Subcutaneous abdominal adipose tissue (tissue), 5 donors: ENCODE results near the gene ASB6.
"Not testable (repeated sequence)": the region's sequence is repeated elsewhere in the genome, so short reads cannot be mapped to it uniquely, and the experiment has no call there.

Experiments used
- H3K27ac ChIP-seq: one replicate; pipeline ENCODE4 v1.7.0; 2013; ENCODE audit warnings: low read depth, mild to moderate bottlenecking, inconsistent platforms, low read length, moderate library complexity
- H3K27me3 ChIP-seq, 5 donors: one replicate each; pipeline ENCODE4 v1.7.0; 2013; ENCODE audit warnings: low read length in 5 of 5, inconsistent platforms in 1 of 5; ENCODE audit not compliant: control insufficient read depth in 5 of 5, insufficient read depth in 4 of 5
- H3K36me3 ChIP-seq, 5 donors: one replicate each; pipeline ENCODE4 v1.7.0; 2013; ENCODE audit warnings: low read length in 5 of 5; ENCODE audit not compliant: control insufficient read depth in 5 of 5, insufficient read depth in 5 of 5
- H3K4me1 ChIP-seq, 5 donors: one replicate each; pipeline ENCODE4 v1.7.0; 2013; ENCODE audit warnings: low read length in 5 of 5, mild to moderate bottlenecking in 3 of 5, moderate library complexity in 1 of 5; ENCODE audit not compliant: control insufficient read depth in 5 of 5, insufficient read depth in 5 of 5
- H3K4me3 ChIP-seq, 5 donors: one replicate each; pipeline ENCODE4 v1.7.0; 2013; ENCODE audit warnings: low read length in 5 of 5, low read depth in 1 of 5
- H3K9ac ChIP-seq, 5 donors: one replicate each; pipeline ENCODE4 v1.7.0; 2013; ENCODE audit warnings: low read length in 5 of 5, mild to moderate bottlenecking in 4 of 5, moderate library complexity in 3 of 5
- H3K9me3 ChIP-seq, 5 donors: one replicate each; pipeline ENCODE4 v1.7.0; 2013; ENCODE audit warnings: low read length in 5 of 5; ENCODE audit not compliant: control insufficient read depth in 5 of 5
- donor health status: healthy.
- donor health status: healthy.
- donor health status: healthy.
- donor health status: healthy.
- donor health status: healthy.

Gene ASB6

GRCh38 chr9:129594632-129595031 is 47.3 kb downstream of the ASB6 start:
- Histone ChIP-seq H3K27ac (no peak overlapping the region), H3K4me1 (peaks cover 0 to 27% (median 17%) of the 10 kb centered on the region in 5 donors), H3K36me3 (no peaks in the 10 kb centered on the region), H3K9ac (no peak overlapping the region), H3K9me3 (no peaks in the 10 kb centered on the region), H3K4me3 (no peak overlapping the region), H3K27me3 (peaks cover 11 to 21% (median 18%) of the 10 kb centered on the region in 5 donors)

GRCh38 chr9:129592790-129593189 is 49.2 kb downstream of the ASB6 start:
- H3K27ac ChIP-seq, H3K9ac ChIP-seq, H3K4me3 ChIP-seq, H3K9me3 ChIP-seq, H3K36me3 ChIP-seq: not testable (repeated sequence)
- Histone ChIP-seq H3K27me3 (peaks cover 4 to 14% (median 12%) of the 10 kb centered on the region in 5 donors), H3K4me1 (peaks cover 0 to 23% (median 13%) of the 10 kb centered on the region in 5 donors)

- Histone ChIP-seq H3K4me1 (peaks cover 0 to 16% (median 5%) of the 10 kb centered on the region in 5 donors), H3K27ac (no peak overlapping the region), H3K9me3 (no peaks in the 10 kb centered on the region), H3K9ac (no peak overlapping the region), H3K36me3 (no peaks in the 10 kb centered on the region), H3K4me3 (no peak overlapping the region), H3K27me3 (peaks cover 0 to 9% (median 7%) of the 10 kb centered on the region in 5 donors)
These were observed 50.0 kb downstream of the ASB6 start for GRCh38 chr9:129591916-129592315.

- Histone ChIP-seq H3K4me3 (no peak overlapping the region), H3K4me1 (peaks cover 0 to 5% (median 0%) of the 10 kb centered on the region in 5 donors), H3K9ac (no peak overlapping the region), H3K27me3 (peaks cover 0 to 7% (median 0%) of the 10 kb centered on the region in 5 donors), H3K36me3 (no peaks in the 10 kb centered on the region), H3K9me3 (no peaks in the 10 kb centered on the region), H3K27ac (no peak overlapping the region)
These were observed 51.5 kb downstream of the ASB6 start for GRCh38 chr9:129590466-129590865.

GRCh38 chr9:129587487-129588262 is 54.3 kb downstream of the ASB6 start:
- Histone ChIP-seq H3K36me3 (no peaks in the 10 kb centered on the region), H3K27me3 (no peaks in the 10 kb centered on the region), H3K9ac (no peak overlapping the region), H3K4me1 (peaks cover 3 to 5% (median 3%) of the 10 kb centered on the region in 5 donors), H3K27ac (no peak overlapping the region), H3K4me3 (no peak overlapping the region), H3K9me3 (no peaks in the 10 kb centered on the region)

GRCh38 chr9:129586685-129587084 is 55.3 kb downstream of the ASB6 start:
- H3K9me3 ChIP-seq, result no peaks in the 10 kb centered on the region
- H3K27me3 ChIP-seq, result no peaks in the 10 kb centered on the region
- no peak overlapping the region for H3K9ac ChIP-seq
- no peak overlapping the region for H3K27ac ChIP-seq
- H3K4me1 ChIP-seq, result peaks cover 3 to 5% (median 3%) of the 10 kb centered on the region in 5 donors
- no peaks in the 10 kb centered on the region for H3K36me3 ChIP-seq
- no peak overlapping the region for H3K4me3 ChIP-seq

GRCh38 chr9:129586245-129586644 is 55.7 kb downstream of the ASB6 start:
- H3K9me3 ChIP-seq, result no peaks in the 10 kb centered on the region
- H3K9ac ChIP-seq, result no peak overlapping the region
- H3K27me3 ChIP-seq, result no peaks in the 10 kb centered on the region
- H3K4me1 ChIP-seq, result peaks cover 3 to 5% (median 3%) of the 10 kb centered on the region in 5 donors
- H3K4me3 ChIP-seq, result no peak overlapping the region
- H3K27ac ChIP-seq, result no peak overlapping the region
- no peaks in the 10 kb centered on the region for H3K36me3 ChIP-seq

- H3K9me3 ChIP-seq, result no peaks in the 10 kb centered on the region
- no peaks in the 10 kb centered on the region for H3K36me3 ChIP-seq
- H3K4me1 ChIP-seq, result peaks cover 3 to 5% (median 3%) of the 10 kb centered on the region in 5 donors
- H3K27ac ChIP-seq, result no peak overlapping the region
- no peak overlapping the region for H3K9ac ChIP-seq
- H3K27me3 ChIP-seq, result no peaks in the 10 kb centered on the region
- no peak overlapping the region for H3K4me3 ChIP-seq
These were observed 56.6 kb downstream of the ASB6 start for GRCh38 chr9:129585352-129585751.
